Erythroblast (primary cell): ENCODE results near the gene GPC5.

Experiments
- GATA1 ChIP-seq: IDR thresholded peaks from 2 replicates; pipeline ENCODE4 v1.6.1; 2011; ENCODE audit warnings: low read depth, mild to moderate bottlenecking, control low read depth, low read length, moderate library complexity
- POLR2A ChIP-seq: IDR thresholded peaks from 2 replicates; pipeline ENCODE4 v1.6.1; 2011; ENCODE audit warnings: mild to moderate bottlenecking, low read length

DNA sequence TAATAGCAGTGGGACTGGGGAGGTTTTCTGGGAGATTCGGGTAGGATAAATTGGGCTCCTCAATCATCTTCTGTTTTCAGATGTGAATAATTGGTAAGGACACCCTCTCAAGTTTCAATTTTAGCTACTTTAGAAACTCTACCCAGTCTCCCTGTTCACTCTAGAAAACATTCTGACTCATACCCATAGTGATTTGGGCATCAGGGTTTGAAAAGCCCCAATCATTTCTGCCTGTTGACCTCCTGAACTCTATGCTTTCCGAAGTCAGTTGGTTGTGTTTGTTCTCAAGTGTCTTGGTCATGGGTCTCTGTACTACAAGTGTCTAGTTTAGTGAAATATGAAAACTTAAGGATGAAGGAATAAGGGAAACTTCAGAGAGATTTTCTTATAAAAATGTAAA, 916.8 kb downstream of the GPC5 start:
- TF ChIP-seq POLR2A, result no peak
- TF ChIP-seq GATA1, result no peak
